ENCODE measurements around the gene ARHGEF26.

Gene ARHGEF26

DNA sequence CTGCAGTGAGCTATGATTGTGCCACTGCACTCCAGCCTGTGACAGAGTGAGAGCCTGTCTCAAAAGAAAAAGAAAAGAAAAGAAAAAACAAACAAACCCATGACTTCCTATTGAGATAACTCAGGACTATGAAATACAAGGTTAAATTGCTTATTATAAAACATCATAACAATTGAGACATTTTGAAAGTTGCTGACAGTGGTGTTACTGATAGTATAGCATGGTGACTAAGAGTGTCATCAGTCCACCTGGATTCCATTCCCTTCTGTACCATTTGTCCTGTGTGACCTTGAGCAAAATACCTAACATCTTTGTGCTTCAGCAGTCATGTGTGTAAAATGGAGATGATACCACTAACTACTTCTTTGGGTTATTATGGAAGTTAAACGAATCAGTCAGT is 49.1 kb downstream of the ARHGEF26 start:
- no peaks in the 10 kb centered on the region for H3K9me3 ChIP-seq (ENCODE audit: control insufficient read depth, low read length)
- no peak for DNase-seq
- no peaks in the 10 kb centered on the region for H3K27me3 ChIP-seq (replicated peaks; ENCODE audit: control insufficient read depth, insufficient read depth, low read length, poor library complexity, severe bottlenecking)
- H3K36me3 ChIP-seq (ENCODE audit: control insufficient read depth, insufficient read depth, low read length), result no peaks in the 10 kb centered on the region
- no peak overlapping the region for H3K4me3 ChIP-seq (ENCODE audit: insufficient read depth, low read depth, low read length, poor library complexity, severe bottlenecking)
- H3K27ac ChIP-seq (ENCODE audit: insufficient read depth, low read length, poor library complexity, severe bottlenecking), result no peak overlapping the region
- H3K4me1 ChIP-seq (ENCODE audit: control insufficient read depth, insufficient read depth, low read length, poor library complexity, severe bottlenecking), result no peaks in the 10 kb centered on the region

DNA sequence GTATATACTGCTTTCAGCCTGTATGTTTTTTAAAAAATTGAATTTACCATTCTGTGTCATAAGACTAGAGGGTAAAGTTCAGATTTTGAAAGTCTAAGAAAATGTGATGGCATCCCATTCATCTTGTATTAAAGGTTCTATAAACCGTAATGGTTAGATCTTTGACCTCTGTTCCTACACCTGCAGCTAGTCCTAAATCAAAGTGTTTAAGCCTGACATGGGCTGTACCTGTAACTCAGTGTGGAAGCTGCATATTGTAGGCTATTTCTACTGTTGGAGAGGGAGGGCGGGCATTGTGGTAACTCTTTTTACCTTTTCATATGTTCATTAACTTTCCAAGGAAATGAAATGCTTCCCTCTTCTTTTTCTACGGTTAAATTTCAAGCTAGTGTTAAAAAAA is 53.9 kb downstream of the ARHGEF26 start:
- no peaks in the 10 kb centered on the region for H3K4me1 ChIP-seq (ENCODE audit: control insufficient read depth, insufficient read depth, low read length, poor library complexity, severe bottlenecking)
- no peaks in the 10 kb centered on the region for H3K9me3 ChIP-seq (ENCODE audit: control insufficient read depth, low read length)
- DNase-seq, result no peak
- H3K27me3 ChIP-seq (replicated peaks; ENCODE audit: control insufficient read depth, insufficient read depth, low read length, poor library complexity, severe bottlenecking), result no peaks in the 10 kb centered on the region
- H3K4me3 ChIP-seq (ENCODE audit: insufficient read depth, low read depth, low read length, poor library complexity, severe bottlenecking), result no peak overlapping the region
- no peak overlapping the region for H3K27ac ChIP-seq (ENCODE audit: insufficient read depth, low read length, poor library complexity, severe bottlenecking)
- no peaks in the 10 kb centered on the region for H3K36me3 ChIP-seq (ENCODE audit: control insufficient read depth, insufficient read depth, low read length)

DNA sequence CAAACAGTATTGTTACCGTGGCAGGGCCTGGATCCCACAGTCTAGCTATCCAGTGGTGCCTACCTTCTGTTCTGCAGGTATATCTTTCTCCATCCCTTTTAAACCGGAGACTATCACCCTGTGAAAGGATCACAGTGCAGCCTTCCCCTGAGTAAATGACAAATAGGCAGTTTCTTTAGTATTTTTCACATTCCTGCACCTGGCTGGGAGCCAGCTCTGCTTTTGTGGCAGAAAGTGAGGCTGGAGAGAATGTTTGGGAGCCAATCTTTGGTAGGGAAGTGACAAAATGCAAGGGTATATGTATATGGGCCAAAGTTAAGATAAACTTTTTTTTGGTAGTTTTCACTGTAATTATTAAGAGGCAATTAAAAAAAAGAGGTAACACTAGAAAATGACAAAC is 54.8 kb downstream of the ARHGEF26 start:
- DNase-seq, result no peak
- H3K4me3 ChIP-seq (ENCODE audit: insufficient read depth, low read depth, low read length, poor library complexity, severe bottlenecking), result no peak overlapping the region

GRCh38 chr3:154177406-154177805 is 56.2 kb downstream of the ARHGEF26 start:
- Histone ChIP-seq H3K36me3 (ENCODE audit: control insufficient read depth, insufficient read depth, low read length) (no peaks in the 10 kb centered on the region), H3K27me3 (replicated peaks; ENCODE audit: control insufficient read depth, insufficient read depth, low read length, poor library complexity, severe bottlenecking) (no peaks in the 10 kb centered on the region), H3K9me3 (ENCODE audit: control insufficient read depth, low read length) (no peaks in the 10 kb centered on the region), H3K27ac (ENCODE audit: insufficient read depth, low read length, poor library complexity, severe bottlenecking) (no peak overlapping the region), H3K4me1 (ENCODE audit: control insufficient read depth, insufficient read depth, low read length, poor library complexity, severe bottlenecking) (no peaks in the 10 kb centered on the region), H3K4me3 (ENCODE audit: insufficient read depth, low read depth, low read length, poor library complexity, severe bottlenecking) (no peak overlapping the region)
- DNase-seq, result no peak

More for the DNA sequence above, 54.8 kb downstream of the ARHGEF26 start:
- Histone ChIP-seq H3K4me1 (ENCODE audit: control insufficient read depth, insufficient read depth, low read length, poor library complexity, severe bottlenecking) (no peaks in the 10 kb centered on the region), H3K27ac (ENCODE audit: insufficient read depth, low read length, poor library complexity, severe bottlenecking) (no peak overlapping the region), H3K27me3 (replicated peaks; ENCODE audit: control insufficient read depth, insufficient read depth, low read length, poor library complexity, severe bottlenecking) (no peaks in the 10 kb centered on the region), H3K36me3 (ENCODE audit: control insufficient read depth, insufficient read depth, low read length) (no peaks in the 10 kb centered on the region), H3K9me3 (ENCODE audit: control insufficient read depth, low read length) (no peaks in the 10 kb centered on the region)

DNA sequence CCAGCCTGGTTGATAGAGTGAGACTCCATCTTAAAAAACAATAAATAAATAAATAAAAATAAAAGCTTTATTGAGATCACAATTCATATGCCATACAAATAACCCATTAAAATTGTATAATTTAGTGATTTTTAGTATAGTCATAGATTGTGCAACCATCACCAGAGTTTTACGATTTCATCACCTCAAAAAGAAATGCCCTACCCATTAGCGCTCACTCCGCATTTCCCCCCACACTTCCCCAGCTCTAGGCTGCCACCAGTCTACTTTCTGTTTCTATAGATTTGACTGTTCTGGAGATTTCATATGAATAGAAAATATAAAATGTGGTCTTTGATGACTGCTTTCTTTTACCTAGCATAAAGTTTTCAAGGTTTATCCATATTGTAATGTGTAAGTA is 57.0 kb downstream of the ARHGEF26 start:
- H3K4me3 ChIP-seq (ENCODE audit: insufficient read depth, low read depth, low read length, poor library complexity, severe bottlenecking), result no peak overlapping the region
- H3K27ac ChIP-seq (ENCODE audit: insufficient read depth, low read length, poor library complexity, severe bottlenecking), result no peak overlapping the region
- no peaks in the 10 kb centered on the region for H3K9me3 ChIP-seq (ENCODE audit: control insufficient read depth, low read length)
- H3K4me1 ChIP-seq (ENCODE audit: control insufficient read depth, insufficient read depth, low read length, poor library complexity, severe bottlenecking), result no peaks in the 10 kb centered on the region
- no peaks in the 10 kb centered on the region for H3K36me3 ChIP-seq (ENCODE audit: control insufficient read depth, insufficient read depth, low read length)
- no peaks in the 10 kb centered on the region for H3K27me3 ChIP-seq (replicated peaks; ENCODE audit: control insufficient read depth, insufficient read depth, low read length, poor library complexity, severe bottlenecking)
- DNase-seq, result no peak

GRCh38 chr3:154180836-154181691 is 59.9 kb downstream of the ARHGEF26 start:
- no peak overlapping the region for H3K27ac ChIP-seq (ENCODE audit: insufficient read depth, low read length, poor library complexity, severe bottlenecking)
- H3K9me3 ChIP-seq (ENCODE audit: control insufficient read depth, low read length), result no peaks in the 10 kb centered on the region
- H3K4me1 ChIP-seq (ENCODE audit: control insufficient read depth, insufficient read depth, low read length, poor library complexity, severe bottlenecking), result no peaks in the 10 kb centered on the region
- H3K36me3 ChIP-seq (ENCODE audit: control insufficient read depth, insufficient read depth, low read length), result no peaks in the 10 kb centered on the region
- H3K4me3 ChIP-seq (ENCODE audit: insufficient read depth, low read depth, low read length, poor library complexity, severe bottlenecking), result no peak overlapping the region
- no peak for DNase-seq
- H3K27me3 ChIP-seq (replicated peaks; ENCODE audit: control insufficient read depth, insufficient read depth, low read length, poor library complexity, severe bottlenecking), result no peaks in the 10 kb centered on the region

DNA sequence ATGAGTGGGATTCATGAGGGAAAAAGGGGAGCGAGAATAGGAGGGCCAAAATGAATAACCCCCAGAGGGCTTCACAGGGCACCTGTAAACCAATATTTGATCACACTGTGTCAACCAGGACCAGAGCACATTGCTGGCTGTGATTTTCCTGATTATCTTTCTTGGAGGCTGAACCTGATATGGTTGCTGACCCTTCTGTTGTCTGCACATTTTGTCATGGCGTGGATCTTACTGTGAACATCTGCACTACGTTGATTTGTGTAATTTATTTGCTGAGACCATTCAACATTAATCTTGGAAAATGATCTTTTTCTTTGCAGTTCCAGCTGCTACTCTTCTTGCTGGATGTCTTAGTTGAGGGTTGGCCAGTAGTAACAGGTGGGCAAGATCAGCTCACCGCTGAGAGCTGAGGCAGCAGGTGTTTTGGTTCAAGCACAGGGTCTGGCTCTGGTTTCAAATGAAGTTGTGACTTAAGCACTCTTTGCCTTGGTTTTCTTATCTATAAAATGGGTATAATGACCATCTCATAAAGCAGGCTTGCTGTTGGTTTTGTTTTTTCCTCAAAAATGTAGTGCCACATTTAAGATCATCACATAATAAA is 61.2 kb downstream of the ARHGEF26 start:
- H3K36me3 ChIP-seq (ENCODE audit: control insufficient read depth, insufficient read depth, low read length), result no peaks in the 10 kb centered on the region
- no peak for DNase-seq
- H3K27ac ChIP-seq (ENCODE audit: insufficient read depth, low read length, poor library complexity, severe bottlenecking), result no peak overlapping the region

GRCh38 chr3:154182975-154183374 is 61.8 kb downstream of the ARHGEF26 start:
- Histone ChIP-seq H3K4me3 (ENCODE audit: insufficient read depth, low read depth, low read length, poor library complexity, severe bottlenecking) (no peak overlapping the region), H3K27me3 (replicated peaks; ENCODE audit: control insufficient read depth, insufficient read depth, low read length, poor library complexity, severe bottlenecking) (no peaks in the 10 kb centered on the region), H3K9me3 (ENCODE audit: control insufficient read depth, low read length) (no peaks in the 10 kb centered on the region), H3K4me1 (ENCODE audit: control insufficient read depth, insufficient read depth, low read length, poor library complexity, severe bottlenecking) (no peaks in the 10 kb centered on the region), H3K36me3 (ENCODE audit: control insufficient read depth, insufficient read depth, low read length) (no peaks in the 10 kb centered on the region), H3K27ac (ENCODE audit: insufficient read depth, low read length, poor library complexity, severe bottlenecking) (no peak overlapping the region)
- no peak for DNase-seq

More for the DNA sequence above, 61.2 kb downstream of the ARHGEF26 start:
- Histone ChIP-seq H3K4me1 (ENCODE audit: control insufficient read depth, insufficient read depth, low read length, poor library complexity, severe bottlenecking) (no peaks in the 10 kb centered on the region), H3K9me3 (ENCODE audit: control insufficient read depth, low read length) (no peaks in the 10 kb centered on the region), H3K27me3 (replicated peaks; ENCODE audit: control insufficient read depth, insufficient read depth, low read length, poor library complexity, severe bottlenecking) (no peaks in the 10 kb centered on the region), H3K4me3 (ENCODE audit: insufficient read depth, low read depth, low read length, poor library complexity, severe bottlenecking) (no peak overlapping the region)

- Histone ChIP-seq H3K27me3 (replicated peaks; ENCODE audit: control insufficient read depth, insufficient read depth, low read length, poor library complexity, severe bottlenecking) (no peaks in the 10 kb centered on the region), H3K4me1 (ENCODE audit: control insufficient read depth, insufficient read depth, low read length, poor library complexity, severe bottlenecking) (no peaks in the 10 kb centered on the region), H3K9me3 (ENCODE audit: control insufficient read depth, low read length) (no peaks in the 10 kb centered on the region), H3K27ac (ENCODE audit: insufficient read depth, low read length, poor library complexity, severe bottlenecking) (no peak overlapping the region), H3K36me3 (ENCODE audit: control insufficient read depth, insufficient read depth, low read length) (no peaks in the 10 kb centered on the region), H3K4me3 (ENCODE audit: insufficient read depth, low read depth, low read length, poor library complexity, severe bottlenecking) (no peak overlapping the region)
- no peak for DNase-seq
Observed at GRCh38 chr3:154184582-154184981, 63.4 kb downstream of the ARHGEF26 start.

- H3K27ac ChIP-seq (ENCODE audit: insufficient read depth, low read length, poor library complexity, severe bottlenecking), result no peak overlapping the region
- H3K27me3 ChIP-seq (replicated peaks; ENCODE audit: control insufficient read depth, insufficient read depth, low read length, poor library complexity, severe bottlenecking), result no peaks in the 10 kb centered on the region
- H3K9me3 ChIP-seq (ENCODE audit: control insufficient read depth, low read length), result no peaks in the 10 kb centered on the region
- no peaks in the 10 kb centered on the region for H3K4me1 ChIP-seq (ENCODE audit: control insufficient read depth, insufficient read depth, low read length, poor library complexity, severe bottlenecking)
- no peak for DNase-seq
- no peak overlapping the region for H3K4me3 ChIP-seq (ENCODE audit: insufficient read depth, low read depth, low read length, poor library complexity, severe bottlenecking)
- no peaks in the 10 kb centered on the region for H3K36me3 ChIP-seq (ENCODE audit: control insufficient read depth, insufficient read depth, low read length)
Observed at GRCh38 chr3:154188437-154188836, 67.2 kb downstream of the ARHGEF26 start.
